ENCODE measurements around the gene BSN.
A peak's percentile ranks its signal among the peaks of the same experiment; 100 is the strongest.

BSN gene

DNA sequence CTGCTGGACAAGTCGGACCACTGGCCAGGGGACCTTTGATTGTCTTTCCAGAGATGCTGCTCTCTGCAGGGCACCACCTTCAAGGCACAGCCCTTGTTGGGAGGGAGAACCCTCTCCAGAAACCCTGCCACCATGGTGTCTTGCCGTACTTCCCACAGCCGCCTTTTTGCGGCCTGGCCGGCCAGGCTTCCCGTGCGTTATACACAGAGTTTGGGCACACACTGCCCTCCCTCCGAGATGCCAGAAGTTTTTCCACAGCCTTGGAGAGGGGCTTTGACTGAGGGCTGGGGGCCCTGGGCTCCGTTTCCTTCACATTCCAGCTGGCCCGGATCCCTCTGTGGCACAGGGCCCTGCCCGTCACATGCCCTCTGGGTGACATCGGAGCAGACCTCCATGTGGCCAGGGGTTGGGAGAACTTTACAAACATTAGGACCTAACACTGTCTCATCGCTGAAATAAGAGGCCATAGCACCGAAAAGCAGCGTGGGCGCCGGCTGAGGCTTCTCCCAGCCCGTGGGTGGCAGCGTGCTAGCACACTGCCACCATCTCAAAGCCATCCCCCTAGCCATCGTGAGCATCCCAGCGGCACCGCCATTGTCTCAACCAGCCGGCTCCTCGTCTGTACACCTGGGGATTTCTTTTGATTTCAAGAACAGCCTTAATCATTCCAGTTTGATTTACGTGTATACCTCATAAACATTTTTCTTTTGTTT lies 113.6 kb downstream of the BSN start:
- TF ChIP-seq, protein P1, sequence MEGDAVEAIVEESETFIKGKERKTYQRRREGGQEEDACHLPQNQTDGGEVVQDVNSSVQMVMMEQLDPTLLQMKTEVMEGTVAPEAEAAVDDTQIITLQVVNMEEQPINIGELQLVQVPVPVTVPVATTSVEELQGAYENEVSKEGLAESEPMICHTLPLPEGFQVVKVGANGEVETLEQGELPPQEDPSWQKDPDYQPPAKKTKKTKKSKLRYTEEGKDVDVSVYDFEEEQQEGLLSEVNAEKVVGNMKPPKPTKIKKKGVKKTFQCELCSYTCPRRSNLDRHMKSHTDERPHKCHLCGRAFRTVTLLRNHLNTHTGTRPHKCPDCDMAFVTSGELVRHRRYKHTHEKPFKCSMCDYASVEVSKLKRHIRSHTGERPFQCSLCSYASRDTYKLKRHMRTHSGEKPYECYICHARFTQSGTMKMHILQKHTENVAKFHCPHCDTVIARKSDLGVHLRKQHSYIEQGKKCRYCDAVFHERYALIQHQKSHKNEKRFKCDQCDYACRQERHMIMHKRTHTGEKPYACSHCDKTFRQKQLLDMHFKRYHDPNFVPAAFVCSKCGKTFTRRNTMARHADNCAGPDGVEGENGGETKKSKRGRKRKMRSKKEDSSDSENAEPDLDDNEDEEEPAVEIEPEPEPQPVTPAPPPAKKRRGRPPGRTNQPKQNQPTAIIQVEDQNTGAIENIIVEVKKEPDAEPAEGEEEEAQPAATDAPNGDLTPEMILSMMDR (IDR thresholded peaks at IDR 0.05), result no peak

DNA sequence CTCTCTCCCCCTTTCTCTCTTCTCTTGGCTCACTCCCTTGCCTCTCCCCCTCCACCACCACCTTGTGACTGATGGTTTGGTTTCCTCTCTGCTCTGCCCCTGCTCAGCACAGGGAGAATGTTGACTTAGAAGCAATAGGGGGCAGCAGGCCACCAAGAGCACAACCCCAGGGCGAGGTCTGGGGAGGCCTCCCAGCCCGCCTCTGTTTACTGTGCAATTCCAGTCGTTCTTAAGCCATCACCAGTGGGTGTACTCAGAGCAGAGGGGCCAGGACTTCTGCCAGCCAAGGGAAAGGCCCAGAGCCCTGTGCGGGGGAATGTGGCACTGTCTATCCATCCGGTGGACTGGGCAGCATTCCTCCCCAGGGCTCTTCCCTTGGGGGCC lies 114.1 kb downstream of the BSN start:
- TF ChIP-seq, protein P1 (IDR thresholded peaks at IDR 0.05), result no peak

DNA sequence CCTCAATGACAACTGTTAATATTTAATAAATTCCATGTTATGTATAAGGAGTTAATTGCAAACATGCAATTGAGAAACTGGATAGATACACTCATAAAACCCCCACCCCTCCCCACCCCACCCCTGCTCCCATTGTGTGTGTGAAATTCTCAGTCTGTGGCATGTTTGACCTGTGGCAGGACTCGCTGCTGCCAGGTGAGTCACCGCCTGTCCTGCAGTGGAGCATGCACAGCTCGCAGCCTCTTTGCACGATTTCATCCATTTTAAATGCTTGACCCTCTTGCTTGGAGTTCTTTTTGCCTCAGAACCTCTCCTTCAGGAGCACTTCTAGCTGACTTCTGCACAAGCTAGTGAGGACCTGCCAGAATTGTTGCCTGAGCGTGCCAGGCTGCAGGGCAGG lies 114.6 kb downstream of the BSN start:
- TF ChIP-seq, protein P1 (IDR thresholded peaks at IDR 0.05), result no peak

DNA sequence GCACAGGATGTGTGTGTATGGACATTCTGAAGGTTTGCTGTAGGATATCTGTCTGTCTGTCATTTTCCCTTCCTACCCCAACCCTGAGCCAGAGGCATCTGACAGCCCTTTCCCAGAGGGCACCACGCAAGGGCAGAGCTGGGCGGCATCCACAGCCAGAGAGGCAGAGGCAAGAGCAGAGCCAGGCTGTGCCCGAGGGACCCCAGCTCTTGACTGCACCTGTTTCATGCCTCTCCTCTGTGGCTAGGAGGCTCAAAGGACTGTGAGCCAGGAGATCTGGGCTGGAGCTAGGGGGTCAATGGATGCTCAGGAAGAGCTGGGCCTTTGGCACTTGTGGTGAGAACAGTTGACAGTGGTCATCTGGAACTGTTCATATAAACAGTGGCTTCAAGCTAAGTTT lies 115.1 kb downstream of the BSN start:
- TF ChIP-seq, protein P1 (IDR thresholded peaks at IDR 0.05), result no peak

DNA sequence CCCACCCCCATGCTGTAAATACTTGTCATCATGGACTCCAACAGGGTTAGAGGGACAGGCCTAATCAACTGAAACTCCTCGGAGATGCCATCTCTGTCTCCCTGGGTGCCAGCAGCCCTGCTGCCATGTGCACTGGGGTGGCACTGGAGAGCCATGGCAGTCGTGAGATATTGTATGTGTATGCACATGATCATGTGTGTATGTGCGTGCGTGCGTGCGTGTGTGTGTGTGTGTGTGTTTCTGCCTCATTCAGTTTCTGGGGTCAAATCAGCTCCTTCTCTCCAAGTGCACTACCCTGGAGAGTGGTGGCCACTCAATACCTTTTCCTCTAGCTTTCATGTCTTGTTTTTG lies 116.6 kb downstream of the BSN start:
- TF ChIP-seq, protein P1 (IDR thresholded peaks at IDR 0.05), result no peak

DNA sequence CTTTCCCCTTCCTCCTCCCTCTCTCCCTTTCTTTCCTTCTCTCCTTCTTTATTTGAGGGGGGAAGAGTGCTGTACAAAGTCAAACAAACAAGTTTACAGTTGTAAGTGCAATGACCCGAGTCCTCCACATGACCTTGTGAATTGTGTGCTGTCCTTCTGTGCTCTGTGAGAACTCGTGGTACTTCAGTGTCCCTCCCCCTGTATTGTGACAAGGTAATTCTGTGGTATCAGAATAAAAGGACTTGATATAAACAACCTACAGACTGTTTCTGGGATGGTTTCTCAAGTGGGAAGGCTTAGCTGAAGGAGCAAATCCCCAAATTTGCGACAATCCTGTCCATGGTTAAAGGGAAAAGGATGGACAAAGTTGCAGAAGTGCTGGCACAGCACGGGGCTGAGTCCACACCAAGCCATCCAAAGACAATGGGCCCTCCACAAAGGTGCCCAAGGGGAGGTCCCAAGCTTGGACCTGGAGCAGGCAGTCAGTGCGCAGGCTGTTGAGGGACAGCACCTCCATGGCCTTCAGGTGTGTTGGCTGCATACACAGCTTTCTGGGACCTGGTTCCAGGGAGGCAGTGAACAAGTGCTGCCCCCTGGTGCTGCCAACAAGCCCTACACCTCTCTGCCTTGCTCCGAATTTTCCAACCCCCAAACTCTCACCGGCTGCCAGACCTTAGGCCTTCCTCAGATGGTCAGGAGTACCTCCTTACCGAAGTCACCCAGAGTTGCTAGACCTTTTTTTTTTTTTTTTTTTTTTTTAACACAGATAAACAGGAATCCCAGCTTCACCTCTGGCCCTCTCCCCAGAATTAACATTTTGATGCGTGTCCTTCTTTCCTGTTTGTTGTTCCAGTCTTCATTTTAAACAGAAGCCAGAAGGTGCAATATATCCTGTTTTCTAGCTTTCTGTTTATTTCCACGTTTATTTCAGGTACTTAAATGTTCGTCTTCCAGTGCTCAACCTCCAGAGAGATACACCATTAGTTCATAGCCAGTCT lies 117.3 kb downstream of the BSN start:
- TF ChIP-seq, protein P1 (IDR thresholded peaks at IDR 0.05), result peak; percentile 83

DNA sequence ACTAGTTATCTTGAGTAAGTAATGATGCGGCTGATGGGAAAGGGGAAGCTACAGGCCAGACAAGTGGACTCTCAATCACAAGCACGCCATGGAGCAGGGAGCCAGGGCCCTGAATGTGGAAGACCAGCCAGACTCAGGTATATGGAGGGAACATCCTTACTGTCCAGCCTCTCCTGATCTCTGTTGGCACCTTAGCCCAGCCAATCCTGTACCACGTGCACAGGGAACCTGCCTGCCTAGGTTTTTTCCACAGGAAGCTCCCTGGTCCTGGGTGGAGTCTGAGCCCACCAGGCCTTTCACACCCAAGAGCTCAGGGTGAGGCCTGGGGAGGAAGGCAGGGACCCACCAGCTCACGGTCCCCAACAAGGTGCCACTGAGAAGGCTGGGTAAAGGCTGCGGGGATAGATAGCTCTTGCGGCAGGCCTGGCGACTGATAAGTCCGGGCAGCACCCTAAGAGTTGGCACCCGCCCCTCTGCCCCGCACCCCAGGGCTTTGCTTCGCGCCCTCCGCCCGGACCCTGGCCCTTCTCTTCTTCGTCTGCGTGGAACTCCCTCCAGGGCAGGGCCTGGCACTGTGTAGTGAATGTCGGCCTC lies 118.9 kb downstream of the BSN start:
- TF ChIP-seq, protein P1 (IDR thresholded peaks at IDR 0.05), result no peak
